Activated gamma-delta T cell (primary cell): ENCODE data around the gene SYT2.
"Not testable (repeated sequence)": the region's sequence is repeated elsewhere in the genome, so short reads cannot be mapped to it uniquely, and the experiment has no call there.

ENCODE experiments used
- DNase-seq: peaks from one replicate; lab custom pipeline; 2025; lab: John Stamatoyannopoulos, UW

The SYT2 gene

DNA sequence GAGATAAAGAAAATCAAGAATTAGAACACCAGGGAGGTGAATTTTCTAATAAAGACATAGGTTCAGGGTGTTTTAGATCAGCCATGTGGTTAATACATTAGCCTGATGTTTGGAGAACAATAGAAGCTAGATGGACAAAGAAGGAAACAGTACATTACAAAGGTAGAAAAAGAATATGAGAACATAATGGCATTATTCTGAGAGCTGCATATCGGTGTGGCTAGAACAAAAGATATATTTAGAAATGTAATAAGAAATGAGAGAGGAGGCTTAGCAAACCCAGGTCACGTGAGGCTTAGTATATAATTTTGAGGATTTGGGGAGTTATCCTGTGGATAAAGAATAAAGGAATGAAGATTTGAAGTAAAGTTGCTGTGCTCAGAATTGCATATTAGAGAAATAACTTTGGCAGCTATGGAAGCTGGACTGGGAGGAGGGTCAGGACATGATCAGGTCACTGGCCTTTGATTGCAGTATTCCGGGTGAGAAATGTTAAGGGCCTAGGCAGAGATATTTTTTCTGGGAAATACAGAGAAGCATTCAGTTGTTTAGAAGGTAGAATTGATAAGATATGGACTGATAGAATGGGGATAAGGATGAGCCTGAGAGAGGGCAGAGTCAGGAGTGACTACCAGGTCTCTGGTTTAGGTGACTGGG is 164.5 kb downstream of the SYT2 start:
- not testable (repeated sequence) for DNase-seq

DNA sequence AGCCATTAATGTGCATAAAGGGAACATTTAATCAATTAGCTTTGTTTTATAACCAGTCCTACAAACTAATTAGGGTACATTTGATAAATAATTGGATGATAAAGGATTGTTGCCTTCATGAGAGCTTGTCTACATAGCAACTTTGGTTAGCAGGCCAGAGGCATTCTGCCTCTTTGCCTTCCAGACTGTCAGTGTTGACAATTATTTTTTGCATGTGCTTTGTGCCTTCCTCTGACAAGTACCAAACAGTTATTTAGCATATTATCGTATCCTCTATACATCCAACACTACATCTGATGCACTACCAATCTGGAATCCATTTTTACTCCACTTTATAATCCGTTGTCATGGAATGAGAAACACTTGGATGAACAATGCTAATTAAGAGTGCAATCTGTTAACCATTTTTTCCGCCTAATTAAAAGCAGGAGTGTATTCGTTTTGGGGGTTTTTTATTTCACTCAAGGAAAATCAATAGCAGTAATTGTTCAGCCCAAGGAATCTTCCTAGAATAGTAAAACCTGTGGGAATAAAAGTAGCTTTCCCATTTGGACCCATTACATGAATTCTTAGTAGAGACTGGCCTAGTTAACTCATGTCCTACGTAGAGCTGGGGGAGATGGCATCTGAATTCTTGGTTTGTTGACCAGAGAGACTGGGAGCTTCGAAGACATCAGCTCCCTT is 165.3 kb downstream of the SYT2 start:
- not testable (repeated sequence) for DNase-seq

- DNase-seq: not testable (repeated sequence)
Observed at GRCh38 chr1:202543537-202543936, 166.7 kb downstream of the SYT2 start.

GRCh38 chr1:202542415-202542814 is 167.8 kb downstream of the SYT2 start:
- not testable (repeated sequence) for DNase-seq

- not testable (repeated sequence) for DNase-seq
Observed at GRCh38 chr1:202540858-202541257, 169.4 kb downstream of the SYT2 start.
